Thyroid gland (tissue), 4 donors: ENCODE data around the gene CEP55.

Experiments
- CTCF ChIP-seq, 6 experiments: fragments of 200-600 bp in 3 of 6; fragments of 450-650 bp in 3 of 6; sonication (generic) in 3 of 6; IDR thresholded peaks; one replicate each; pipeline ENCODE4 v1.5.1; 2016 to 2019; ENCODE audit warnings: antibody characterized with exemption in 6 of 6, mild to moderate bottlenecking in 2 of 6, inconsistent platforms in 1 of 6, moderate library complexity in 1 of 6
- POLR2A ChIP-seq, 2 donors: fragments of 450-650 bp; IDR thresholded peaks; one replicate each; pipeline ENCODE4 v1.6.1; 2017; ENCODE audit warnings: antibody characterized with exemption in 2 of 2, mild to moderate bottlenecking in 2 of 2, moderate library complexity in 1 of 2

- TF ChIP-seq CTCF (IDR thresholded peaks at IDR 0.05) (no peak), POLR2A (IDR thresholded peaks at IDR 0.05) (no peak)
Observed at GRCh38 chr10:93481637-93482144, 14.7 kb upstream of the CEP55 start.
